OCI-M2 (cell line): ENCODE data around the gene NAP1L4.
A peak's percentile ranks its signal among the peaks of the same experiment; 100 is the strongest.
"Not testable (repeated sequence)": the region's sequence is repeated elsewhere in the genome, so short reads cannot be mapped to it uniquely, and the experiment has no call there.

Source experiments
- DNase-seq: peaks from one replicate; lab custom pipeline; 2025; ENCODE audit not compliant: unreplicated experiment; lab: John Stamatoyannopoulos, UW

NAP1L4 gene

GRCh38 chr11:2911088-2911784 lies 80.9 kb downstream of the NAP1L4 start:
- no peak for DNase-seq

- DNase-seq, result no peak
Measured at GRCh38 chr11:2910401-2910955, 81.7 kb downstream of the NAP1L4 start.

GRCh38 chr11:2909133-2909902 lies 82.8 kb downstream of the NAP1L4 start:
- no peak for DNase-seq

- DNase-seq, result no peak
Measured at GRCh38 chr11:2908130-2908529, 84.0 kb downstream of the NAP1L4 start.

- not testable (repeated sequence) for DNase-seq
Measured at GRCh38 chr11:2905299-2905698, 86.8 kb downstream of the NAP1L4 start.

- no peak for DNase-seq
Measured at GRCh38 chr11:2904153-2905052, 87.7 kb downstream of the NAP1L4 start.

GRCh38 chr11:2903672-2904011 lies 88.5 kb downstream of the NAP1L4 start:
- DNase-seq, result no peak

- DNase-seq, result no peak
Measured at GRCh38 chr11:2902784-2903671, 89.1 kb downstream of the NAP1L4 start.

- peak; percentile 47 for DNase-seq
Measured at GRCh38 chr11:2901854-2902783, 90.0 kb downstream of the NAP1L4 start.

- DNase-seq, result no peak
Measured at GRCh38 chr11:2901196-2901796, 90.8 kb downstream of the NAP1L4 start.

- no peak for DNase-seq
Measured at GRCh38 chr11:2899080-2899783, 92.9 kb downstream of the NAP1L4 start.

GRCh38 chr11:2898366-2899079 lies 93.6 kb downstream of the NAP1L4 start:
- no peak for DNase-seq

- DNase-seq, result no peak
Measured at GRCh38 chr11:2897048-2897447, 95.1 kb downstream of the NAP1L4 start.

- DNase-seq, result no peak
Measured at GRCh38 chr11:2896047-2896446, 96.1 kb downstream of the NAP1L4 start.
